Stimulated activated effector memory CD8-positive, alpha-beta T cell treated with anti-CD3 and anti-CD28 coated beads, Interleukin-12 subunit alpha, Interleukin-12 subunit beta, amount 100 ng/mL, for 72 hours (primary cell): ENCODE measurements around the gene CBLIF.
"Not testable (repeated sequence)": the region's sequence is repeated elsewhere in the genome, so short reads cannot be mapped to it uniquely, and the experiment has no call there.

Source experiments
- ATAC-seq: fragments of 150-1000 bp; cut with Tn5 transposase; 2 replicates; pipeline ENCODE4 v1.10.0; 2021
- DNase-seq, 2 donors: peaks; one replicate each; pipeline ENCODE4 v3.0.0; 2021 to 2022; ENCODE audit warnings: low spot score in 2 of 2
- H3K27ac Mint-ChIP-seq: one replicate; pipeline ENCODE4 v1.8.0; 2022; ENCODE audit warnings: mild to moderate bottlenecking, mixed read lengths
- H3K36me3 Mint-ChIP-seq: one replicate; pipeline ENCODE4 v1.8.0; 2022; ENCODE audit warnings: mild to moderate bottlenecking, mixed read lengths
- H3K4me1 Mint-ChIP-seq: one replicate; pipeline ENCODE4 v1.8.0; 2022; ENCODE audit warnings: mixed read lengths
- H3K4me3 Mint-ChIP-seq: one replicate; pipeline ENCODE4 v1.8.0; 2022; ENCODE audit warnings: mild to moderate bottlenecking, mixed read lengths
- H3K9me3 Mint-ChIP-seq: one replicate; pipeline ENCODE4 v1.8.0; 2022; ENCODE audit warnings: mixed read lengths

The CBLIF gene

GRCh38 chr11:59859673-59860072, 14.4 kb upstream of the CBLIF start:
- H3K27ac Mint-ChIP-seq: no peak overlapping the region
- H3K36me3 Mint-ChIP-seq: no peaks in the 10 kb centered on the region
- H3K4me3 Mint-ChIP-seq: no peak overlapping the region
- ATAC-seq (no peak), DNase-seq (no peak)
- H3K4me1 Mint-ChIP-seq: peaks cover 23% of the 10 kb centered on the region
- H3K9me3 Mint-ChIP-seq: no peaks in the 10 kb centered on the region

GRCh38 chr11:59857439-59858434, 12.4 kb upstream of the CBLIF start:
- DNase-seq (no peak), ATAC-seq (peak; percentile 90)
- H3K4me3 Mint-ChIP-seq: peak overlapping the region; percentile 3

DNA sequence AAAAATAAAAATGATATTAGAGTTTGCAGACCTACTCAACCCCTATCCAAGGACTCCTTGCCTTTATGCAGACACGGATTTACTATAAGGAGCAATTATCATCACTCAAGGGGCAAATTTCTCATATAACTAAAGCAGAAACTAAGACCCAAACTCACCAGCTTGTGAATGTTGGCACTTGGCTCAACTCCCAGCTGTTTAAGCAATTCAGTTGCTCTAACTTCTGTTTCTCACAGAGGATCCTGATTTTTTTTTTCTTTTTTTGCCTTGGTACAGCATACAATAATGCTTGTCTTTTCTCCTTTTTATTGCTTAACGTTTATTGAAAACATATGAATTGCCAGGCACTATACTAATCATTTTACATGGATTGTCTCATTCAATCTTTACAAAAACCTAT, 9.6 kb upstream of the CBLIF start:
- no peak for ATAC-seq

More at GRCh38 chr11:59857439-59858434, 12.4 kb upstream of the CBLIF start:
- Mint-ChIP-seq H3K36me3 (no peaks in the 10 kb centered on the region), H3K9me3 (no peaks in the 10 kb centered on the region), H3K4me1 (peaks cover 23% of the 10 kb centered on the region), H3K27ac (peak overlapping the region; percentile 15)

DNA sequence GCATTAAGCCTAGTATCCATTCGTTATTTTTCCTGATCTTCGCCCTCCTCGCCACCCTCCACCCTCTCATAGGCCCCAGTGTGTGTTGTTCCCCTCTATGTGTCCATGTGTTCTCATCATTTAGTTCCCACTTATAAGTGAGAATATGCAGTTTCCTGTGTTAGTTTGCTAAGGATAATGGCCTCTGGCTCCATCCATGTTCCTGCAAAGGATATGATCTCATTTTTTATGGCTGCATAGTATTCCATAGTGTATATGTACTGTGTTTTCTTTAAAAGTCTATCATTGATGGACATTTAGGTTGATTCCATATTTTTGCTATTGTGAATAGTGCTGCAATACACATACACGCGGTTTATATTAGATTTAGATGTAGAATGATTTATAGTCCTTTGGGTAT, 6.1 kb upstream of the CBLIF start:
- DNase-seq, H3K4me3 Mint-ChIP-seq, H3K9me3 Mint-ChIP-seq, H3K36me3 Mint-ChIP-seq, H3K27ac Mint-ChIP-seq, H3K4me1 Mint-ChIP-seq, ATAC-seq: not testable (repeated sequence)

More for the DNA sequence above, 9.6 kb upstream of the CBLIF start:
- Mint-ChIP-seq H3K9me3 (no peaks in the 10 kb centered on the region), H3K4me1 (peaks cover 23% of the 10 kb centered on the region), H3K27ac (no peak overlapping the region), H3K36me3 (no peaks in the 10 kb centered on the region), H3K4me3 (no peak overlapping the region)
- no peak for DNase-seq

GRCh38 chr11:59849551-59849950, 4.3 kb upstream of the CBLIF start:
- H3K27ac Mint-ChIP-seq, DNase-seq, H3K4me1 Mint-ChIP-seq, H3K9me3 Mint-ChIP-seq, H3K36me3 Mint-ChIP-seq, ATAC-seq, H3K4me3 Mint-ChIP-seq: not testable (repeated sequence)

DNA sequence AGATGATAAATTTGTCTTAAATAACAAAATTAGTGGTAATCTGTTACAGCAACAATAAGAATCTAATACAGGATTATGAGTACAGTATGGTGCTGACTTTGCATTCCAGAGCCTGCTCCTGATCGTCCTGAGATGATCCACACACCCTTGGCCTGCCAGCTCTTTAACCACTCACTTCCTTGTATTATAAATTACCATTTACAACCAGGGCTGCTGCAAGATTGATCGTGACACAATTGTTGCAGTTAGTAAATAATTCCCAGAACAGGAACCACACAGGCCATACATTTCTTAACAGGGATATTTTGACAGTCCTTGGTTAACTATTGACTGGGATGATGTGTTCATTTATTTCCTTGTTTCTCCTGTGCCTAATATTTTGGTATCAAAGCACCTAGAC, 3.8 kb upstream of the CBLIF start:
- H3K4me1 Mint-ChIP-seq: no peaks in the 10 kb centered on the region
- H3K36me3 Mint-ChIP-seq: no peaks in the 10 kb centered on the region
- no peak overlapping the region for H3K27ac Mint-ChIP-seq
- H3K9me3 Mint-ChIP-seq: no peaks in the 10 kb centered on the region
- DNase-seq (no peak), ATAC-seq (no peak)
- H3K4me3 Mint-ChIP-seq: no peak overlapping the region

DNA sequence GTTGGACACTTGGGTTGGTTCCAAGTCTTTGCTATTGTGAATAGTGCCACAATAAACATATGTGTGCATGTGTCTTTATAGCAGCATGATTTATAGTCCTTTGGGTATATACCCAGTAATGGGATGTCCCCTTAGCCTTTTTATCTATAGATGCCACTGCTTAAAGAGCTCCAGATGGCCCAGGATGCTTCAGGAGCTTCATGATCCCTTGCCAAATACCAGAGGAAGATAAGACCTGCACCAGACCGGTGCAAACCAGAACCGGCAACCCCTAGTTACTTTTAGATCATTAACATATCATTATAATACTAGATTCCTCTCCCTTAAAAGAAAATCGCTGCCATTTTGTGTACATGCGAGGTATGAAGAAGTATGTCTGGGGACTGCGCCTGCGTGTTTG, 3.1 kb upstream of the CBLIF start:
- not testable (repeated sequence) for ATAC-seq, H3K27ac Mint-ChIP-seq, H3K36me3 Mint-ChIP-seq

GRCh38 chr11:59847626-59848025, 2.3 kb upstream of the CBLIF start:
- H3K27ac Mint-ChIP-seq: no peak overlapping the region
- no peaks in the 10 kb centered on the region for H3K36me3 Mint-ChIP-seq
- no peaks in the 10 kb centered on the region for H3K9me3 Mint-ChIP-seq
- no peaks in the 10 kb centered on the region for H3K4me1 Mint-ChIP-seq
- no peak overlapping the region for H3K4me3 Mint-ChIP-seq
- ATAC-seq: no peak
- no peak for DNase-seq

More for the DNA sequence above, 3.1 kb upstream of the CBLIF start:
- not testable (repeated sequence) for H3K4me3 Mint-ChIP-seq, DNase-seq, H3K9me3 Mint-ChIP-seq, H3K4me1 Mint-ChIP-seq

DNA sequence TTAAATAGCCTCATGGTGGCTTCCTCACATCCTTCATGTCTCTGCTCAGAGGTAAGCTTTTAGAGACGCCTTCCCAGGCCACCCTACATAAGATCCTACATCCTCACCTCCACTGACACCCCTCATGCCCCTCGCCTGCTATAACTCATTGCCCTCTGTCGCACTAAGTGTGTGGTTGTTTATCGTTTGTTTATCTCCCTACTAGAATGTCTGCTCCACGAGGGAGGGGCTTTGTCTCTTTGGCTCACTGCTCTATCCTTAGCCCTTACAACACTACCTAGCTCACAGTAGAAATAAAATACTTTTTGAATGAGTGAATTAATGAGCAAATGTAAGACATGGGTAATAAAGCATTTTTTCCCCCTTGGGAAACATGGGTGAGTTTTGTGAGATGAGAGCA, 1.3 kb upstream of the CBLIF start:
- DNase-seq: no peak
- Mint-ChIP-seq H3K36me3 (no peaks in the 10 kb centered on the region), H3K9me3 (no peaks in the 10 kb centered on the region), H3K27ac (no peak overlapping the region), H3K4me1 (no peaks in the 10 kb centered on the region), H3K4me3 (no peak overlapping the region)
- no peak for ATAC-seq

DNA sequence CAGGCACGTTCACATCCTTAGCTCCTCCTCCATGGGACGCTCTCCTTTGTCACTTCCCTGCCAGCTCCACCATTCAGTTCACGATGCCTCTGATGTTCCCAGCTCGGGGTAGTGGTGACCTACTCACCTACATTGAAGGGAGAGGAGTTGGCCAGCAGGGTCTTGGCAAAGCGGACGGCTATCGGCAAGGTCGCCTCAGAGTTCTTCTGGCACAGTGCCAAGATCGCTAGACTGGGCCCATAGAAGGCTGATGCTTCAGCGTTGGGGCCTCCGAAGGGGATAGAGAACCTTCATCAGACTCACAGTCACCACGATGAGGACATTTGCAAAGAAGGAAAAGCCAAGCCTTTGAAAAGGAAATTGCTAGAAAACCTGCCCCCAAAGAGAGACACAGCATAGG, 3.0 kb downstream of the CBLIF start:
- no peak for ATAC-seq
- H3K4me1 Mint-ChIP-seq: no peaks in the 10 kb centered on the region
- no peak overlapping the region for H3K27ac Mint-ChIP-seq
- H3K36me3 Mint-ChIP-seq: no peaks in the 10 kb centered on the region
- H3K4me3 Mint-ChIP-seq: no peak overlapping the region
- no peak for DNase-seq
- H3K9me3 Mint-ChIP-seq: no peaks in the 10 kb centered on the region

GRCh38 chr11:59841514-59841913, 3.8 kb downstream of the CBLIF start:
- Mint-ChIP-seq H3K9me3 (no peaks in the 10 kb centered on the region), H3K36me3 (no peaks in the 10 kb centered on the region), H3K27ac (no peak overlapping the region), H3K4me3 (no peak overlapping the region), H3K4me1 (no peaks in the 10 kb centered on the region)
- DNase-seq: no peak
- ATAC-seq: no peak

GRCh38 chr11:59839615-59840014, 5.7 kb downstream of the CBLIF start:
- Mint-ChIP-seq H3K4me3 (no peak overlapping the region), H3K36me3 (no peaks in the 10 kb centered on the region), H3K9me3 (no peaks in the 10 kb centered on the region), H3K4me1 (no peaks in the 10 kb centered on the region), H3K27ac (no peak overlapping the region)
- DNase-seq (no peak), ATAC-seq (no peak)

- DNase-seq (no peak), ATAC-seq (no peak)
- no peaks in the 10 kb centered on the region for H3K4me1 Mint-ChIP-seq
- no peak overlapping the region for H3K27ac Mint-ChIP-seq
- H3K9me3 Mint-ChIP-seq: no peaks in the 10 kb centered on the region
- no peak overlapping the region for H3K4me3 Mint-ChIP-seq
- H3K36me3 Mint-ChIP-seq: no peaks in the 10 kb centered on the region
Measured at GRCh38 chr11:59833602-59834001, 11.7 kb downstream of the CBLIF start.

DNA sequence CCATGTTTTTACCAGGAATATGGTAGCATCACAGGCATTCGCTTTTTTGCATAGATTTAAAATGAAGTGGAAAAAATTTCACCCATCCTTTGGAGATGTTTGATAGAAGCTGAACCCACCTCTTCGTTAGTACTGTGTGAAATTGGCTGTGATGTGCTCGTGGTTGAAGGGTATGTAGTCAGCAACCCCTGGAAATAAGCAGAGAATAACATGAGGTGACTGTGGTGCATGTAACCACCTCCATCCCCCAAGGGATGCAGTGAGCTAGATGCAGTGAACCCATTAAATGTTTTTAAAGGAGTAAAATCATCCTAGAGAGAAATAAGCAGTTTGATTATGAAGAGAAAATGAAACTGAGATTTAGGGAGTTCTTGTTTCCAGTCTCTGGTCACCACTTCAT, 15.9 kb downstream of the CBLIF start:
- Mint-ChIP-seq H3K27ac (no peak overlapping the region), H3K36me3 (no peaks in the 10 kb centered on the region), H3K4me1 (no peaks in the 10 kb centered on the region), H3K9me3 (no peaks in the 10 kb centered on the region), H3K4me3 (no peak overlapping the region)
- ATAC-seq (no peak), DNase-seq (no peak)

DNA sequence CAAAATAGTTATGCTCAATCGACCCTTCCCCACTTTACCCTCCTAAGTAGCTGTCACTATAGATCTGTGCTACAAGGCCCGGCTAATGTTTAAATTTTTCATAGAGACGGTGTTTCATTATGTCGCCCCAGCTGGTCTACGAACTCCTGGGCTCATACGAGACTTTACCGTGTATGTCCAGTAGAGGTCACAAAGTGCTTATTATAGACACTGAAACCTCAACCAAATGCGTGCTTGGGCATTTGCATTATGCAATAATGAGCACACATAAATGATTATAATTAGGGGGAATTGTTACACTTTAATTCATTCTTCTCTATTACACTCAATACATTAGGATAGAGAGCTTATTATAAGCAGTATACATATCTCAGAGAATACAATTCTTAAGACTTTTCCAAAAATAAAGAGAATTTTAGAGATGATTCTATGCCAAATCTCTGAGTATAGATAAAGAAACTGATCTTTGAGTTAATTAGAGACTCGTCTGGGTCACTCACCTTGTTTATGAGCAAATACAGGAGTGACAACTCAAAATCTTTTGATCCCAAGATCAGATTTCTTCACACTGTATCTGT, 22.2 kb downstream of the CBLIF start:
- Mint-ChIP-seq H3K9me3 (no peaks in the 10 kb centered on the region), H3K4me3 (no peak overlapping the region), H3K27ac (no peak overlapping the region), H3K4me1 (peaks cover 5% of the 10 kb centered on the region), H3K36me3 (no peaks in the 10 kb centered on the region)
- ATAC-seq (peak; percentile 75), DNase-seq (no peak)

DNA sequence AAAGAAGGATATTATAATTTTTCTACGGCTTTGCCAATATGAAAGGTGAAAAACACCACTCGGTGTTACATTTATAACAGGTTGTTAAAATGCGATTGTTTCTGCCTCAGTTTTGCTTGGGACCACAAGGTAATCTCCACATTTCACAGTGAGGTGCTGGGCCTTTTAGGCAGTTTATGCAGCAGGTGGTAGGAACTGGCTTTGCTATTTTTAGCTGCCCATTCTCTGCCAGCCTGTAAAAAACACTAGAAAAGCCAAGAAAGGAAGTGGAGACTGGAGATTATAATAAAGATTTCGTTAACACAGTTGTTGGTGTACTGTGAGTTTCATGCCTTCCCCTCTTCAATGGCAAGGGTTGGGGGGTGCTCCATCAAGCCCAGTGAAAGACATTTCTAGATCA, 26.7 kb downstream of the CBLIF start:
- H3K27ac Mint-ChIP-seq: no peak overlapping the region
- peaks cover 5% of the 10 kb centered on the region for H3K4me1 Mint-ChIP-seq
- H3K4me3 Mint-ChIP-seq: no peak overlapping the region
- no peaks in the 10 kb centered on the region for H3K36me3 Mint-ChIP-seq
- ATAC-seq: no peak
- H3K9me3 Mint-ChIP-seq: no peaks in the 10 kb centered on the region
- DNase-seq: no peak
